ENCODE data around the gene AOAH. TPM values are rescaled to one million over a fixed set of nuclear protein-coding genes. Genes with fewer than 3 reads are reported as not detected.
A peak's percentile ranks its signal among the peaks of the same experiment; 100 is the strongest.
"Not testable (repeated sequence)": the region's sequence is repeated elsewhere in the genome, so short reads cannot be mapped to it uniquely, and the experiment has no call there.

Gene AOAH
- total RNA-seq, 2 experiments from 2014 or later = 17.7 to 18.0 TPM

DNA sequence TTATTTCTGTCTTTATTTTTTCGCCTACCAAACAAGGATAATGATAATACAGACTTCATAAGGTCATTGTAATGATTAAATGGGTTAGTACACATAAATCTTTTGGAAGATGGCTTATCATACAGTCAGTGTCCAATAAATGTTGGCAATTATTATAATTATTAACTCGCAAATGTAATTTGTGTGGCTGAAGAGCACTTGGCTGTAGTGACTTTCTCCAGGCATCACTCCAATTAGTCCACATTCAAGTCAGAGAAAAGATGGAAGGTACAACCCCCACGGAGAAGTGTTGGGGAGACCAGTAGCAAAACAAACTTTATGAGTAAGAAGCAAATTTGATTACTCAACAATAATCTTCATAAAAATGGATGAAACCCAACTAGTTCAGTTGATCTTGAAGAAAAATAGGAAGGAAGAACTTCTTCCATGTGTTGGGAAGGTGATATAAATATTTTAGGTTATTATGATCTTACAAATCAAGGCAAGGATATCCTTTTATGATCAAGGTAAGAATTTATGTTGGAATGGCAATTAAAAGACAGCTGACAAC lies 5.1 kb downstream of the AOAH start:
- ATAC-seq = no peak
- Mint-ChIP-seq H3K4me3 (no peak overlapping the region), H3K4me1 (ENCODE audit: low read depth) (peaks cover 56% of the 10 kb centered on the region), H3K9me3 (ENCODE audit: insufficient read depth) (peaks cover 8% of the 10 kb centered on the region), H3K36me3 (ENCODE audit: low read depth) (peaks cover 43% of the 10 kb centered on the region), H3K27me3 (ENCODE audit: low read depth) (no peaks in the 10 kb centered on the region), H3K27ac (peak overlapping the region; percentile 14)
- no peak for DNase-seq
- ChIA-PET POLR2A (no interaction called here), CTCF (interaction anchor here (0.9 kb wide), 1 partner anchor 10 kb away, joined by 4 read pairs; no protein-coding TSS in a partner anchor)

DNA sequence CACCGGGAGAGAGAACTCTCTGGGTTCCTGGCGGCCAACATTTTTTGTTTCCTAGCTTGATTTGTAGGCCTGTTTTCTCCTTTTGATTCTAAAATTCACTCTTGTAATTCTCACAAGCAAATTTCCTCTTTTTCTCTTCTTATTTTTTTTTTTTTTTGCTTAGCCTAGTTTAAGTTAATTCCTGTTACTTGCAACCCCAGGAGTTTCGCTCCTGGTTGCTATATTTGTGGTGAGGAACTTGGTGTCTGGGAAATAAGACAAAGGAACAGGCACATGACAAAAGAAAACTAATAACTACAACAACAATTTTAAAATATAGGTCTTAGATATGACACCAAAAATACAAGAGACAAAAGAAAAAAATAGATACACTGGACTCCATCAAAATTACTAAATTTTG lies 6.7 kb downstream of the AOAH start:
- Mint-ChIP-seq H3K9me3 (ENCODE audit: insufficient read depth) (peaks cover 16% of the 10 kb centered on the region), H3K27ac (no peak overlapping the region), H3K4me1 (ENCODE audit: low read depth) (peaks cover 47% of the 10 kb centered on the region), H3K27me3 (ENCODE audit: low read depth) (no peaks in the 10 kb centered on the region), H3K4me3 (no peak overlapping the region), H3K36me3 (ENCODE audit: low read depth) (peaks cover 46% of the 10 kb centered on the region)
- ChIA-PET POLR2A (no interaction called here), CTCF (interaction anchor here (1.0 to 1.4 kb wide), 2 partner anchors 9 to 464 kb away, joined by 3 read pairs; no protein-coding TSS in a partner anchor)
- no peak for ATAC-seq
- no peak for DNase-seq

DNA sequence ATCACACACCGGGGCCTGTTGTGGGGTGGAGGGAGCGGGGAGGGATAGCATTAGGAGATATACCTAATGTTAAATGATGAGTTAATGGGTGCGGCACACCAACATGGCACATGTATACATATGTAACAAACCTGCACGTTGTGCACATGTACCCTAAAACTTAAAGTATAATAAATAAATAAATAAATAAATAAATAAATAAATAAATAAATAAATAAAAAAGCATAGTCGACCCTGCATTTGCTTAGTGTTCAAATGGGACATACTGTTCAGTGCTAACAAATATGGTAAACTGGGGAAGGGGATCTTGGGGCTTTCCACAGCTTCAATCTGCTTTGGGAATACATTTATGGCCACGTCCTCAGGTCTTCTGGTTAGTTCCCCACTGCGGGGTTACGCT lies 7.5 kb downstream of the AOAH start:
- H3K4me3 Mint-ChIP-seq; ATAC-seq; H3K27ac Mint-ChIP-seq; POLR2A ChIA-PET; H3K27me3 Mint-ChIP-seq (ENCODE audit: low read depth); DNase-seq: not testable (repeated sequence)
- peaks cover 19% of the 10 kb centered on the region for H3K9me3 Mint-ChIP-seq (ENCODE audit: insufficient read depth)
- H3K36me3 Mint-ChIP-seq (ENCODE audit: low read depth) = peaks cover 45% of the 10 kb centered on the region
- H3K4me1 Mint-ChIP-seq (ENCODE audit: low read depth) = peaks cover 46% of the 10 kb centered on the region
- CTCF ChIA-PET = interaction anchor here (1.4 kb wide), 1 partner anchor 8 kb away, joined by 3 read pairs; no protein-coding TSS in a partner anchor

DNA sequence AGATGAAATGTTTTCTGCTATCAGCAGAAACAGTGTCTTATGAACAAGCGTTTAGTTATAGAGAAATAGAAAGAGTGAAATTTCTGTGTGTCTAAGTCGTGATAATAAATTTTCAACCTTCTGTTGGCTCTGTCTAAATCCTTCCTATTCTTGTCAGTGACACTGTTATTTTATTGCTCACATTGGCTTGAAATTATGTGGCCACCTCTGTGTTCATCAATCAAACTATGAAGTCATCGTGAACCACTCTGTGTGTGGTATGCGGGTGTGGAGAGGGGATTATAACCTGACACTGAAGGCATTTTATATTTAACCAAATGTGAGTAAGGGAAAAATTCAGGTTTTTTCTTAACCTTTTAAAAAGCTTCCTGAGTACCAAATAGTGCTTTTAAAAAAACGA lies 12.3 kb downstream of the AOAH start:
- no peak for DNase-seq
- CTCF ChIA-PET = interaction anchor here (1.0 kb wide), 1 partner anchor 27 kb away, joined by 3 read pairs; no protein-coding TSS in a partner anchor
- peaks cover 14% of the 10 kb centered on the region for H3K9me3 Mint-ChIP-seq (ENCODE audit: insufficient read depth)
- H3K27ac Mint-ChIP-seq = no peak overlapping the region
- no peak overlapping the region for H3K4me3 Mint-ChIP-seq
- peaks cover 44% of the 10 kb centered on the region for H3K4me1 Mint-ChIP-seq (ENCODE audit: low read depth)
- H3K27me3 Mint-ChIP-seq (ENCODE audit: low read depth) = no peaks in the 10 kb centered on the region
- H3K36me3 Mint-ChIP-seq (ENCODE audit: low read depth) = peaks cover 56% of the 10 kb centered on the region
- ATAC-seq = no peak
- POLR2A ChIA-PET = no interaction called here

DNA sequence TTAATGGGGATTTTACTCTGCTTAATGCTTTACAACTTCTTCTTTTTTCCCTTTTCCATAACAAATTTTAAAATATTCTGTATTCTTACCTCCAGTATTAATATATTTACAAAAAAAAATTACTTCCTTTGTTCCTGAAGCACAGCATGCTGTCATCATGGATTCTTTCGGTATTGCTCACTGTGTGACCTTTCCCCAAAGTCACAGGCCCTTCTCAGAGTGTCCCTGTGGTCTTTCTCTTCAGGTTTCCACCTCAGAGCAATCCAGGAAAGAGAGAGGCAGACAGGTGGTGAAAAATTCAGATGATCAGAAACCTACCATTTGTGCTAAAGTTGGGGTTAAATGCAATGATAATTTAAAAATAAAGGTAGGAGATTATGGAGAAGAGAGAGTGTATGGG lies 13.0 kb downstream of the AOAH start:
- H3K27ac Mint-ChIP-seq = no peak overlapping the region
- H3K9me3 Mint-ChIP-seq (ENCODE audit: insufficient read depth) = peaks cover 19% of the 10 kb centered on the region
- no peak overlapping the region for H3K4me3 Mint-ChIP-seq
- ChIA-PET POLR2A (no interaction called here), CTCF (interaction anchor here (1.0 kb wide), 1 partner anchor 26 kb away, joined by 3 read pairs; no protein-coding TSS in a partner anchor)
- peaks cover 59% of the 10 kb centered on the region for H3K36me3 Mint-ChIP-seq (ENCODE audit: low read depth)
- DNase-seq (no peak), ATAC-seq (no peak)
- H3K27me3 Mint-ChIP-seq (ENCODE audit: low read depth) = no peaks in the 10 kb centered on the region
- H3K4me1 Mint-ChIP-seq (ENCODE audit: low read depth) = peaks cover 46% of the 10 kb centered on the region

DNA sequence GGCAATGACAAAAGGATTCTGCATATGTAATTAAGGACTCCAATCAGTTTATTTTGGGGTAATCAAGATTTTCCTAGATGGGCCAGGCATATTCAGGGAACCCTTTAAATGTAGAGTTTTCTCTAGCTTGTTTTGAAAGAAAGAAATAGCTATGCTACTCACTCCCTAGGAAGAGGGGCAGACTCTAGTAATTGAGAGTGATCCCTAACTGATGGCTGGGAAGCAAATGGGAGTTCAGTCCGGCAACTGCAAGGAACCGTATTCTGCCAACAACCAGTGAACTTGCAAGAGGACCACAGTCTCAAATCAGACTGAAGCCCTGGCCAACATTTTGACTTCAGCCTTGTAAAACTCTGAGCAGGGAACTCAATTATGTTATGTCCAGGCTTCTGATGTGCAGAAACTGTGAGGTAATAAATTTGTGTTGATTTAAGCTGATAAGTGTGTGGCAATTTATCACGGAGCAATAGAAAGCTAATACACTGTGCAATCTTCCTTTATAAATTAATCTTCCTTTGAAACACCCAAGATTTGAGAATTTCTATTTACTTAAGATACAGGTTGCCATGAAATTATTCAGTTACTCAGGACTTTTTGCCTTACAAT lies 14.0 kb downstream of the AOAH start:
- Mint-ChIP-seq H3K36me3 (ENCODE audit: low read depth) (peaks cover 63% of the 10 kb centered on the region), H3K27me3 (ENCODE audit: low read depth) (no peaks in the 10 kb centered on the region), H3K27ac (no peak overlapping the region), H3K4me1 (ENCODE audit: low read depth) (peaks cover 46% of the 10 kb centered on the region), H3K9me3 (ENCODE audit: insufficient read depth) (peaks cover 24% of the 10 kb centered on the region), H3K4me3 (no peak overlapping the region)
- no peak for DNase-seq
- ChIA-PET POLR2A (no interaction called here), CTCF (interaction anchor here (0.5 kb wide), 1 partner anchor 219 kb away, joined by 3 read pairs; no protein-coding TSS in a partner anchor)
- ATAC-seq = no peak

DNA sequence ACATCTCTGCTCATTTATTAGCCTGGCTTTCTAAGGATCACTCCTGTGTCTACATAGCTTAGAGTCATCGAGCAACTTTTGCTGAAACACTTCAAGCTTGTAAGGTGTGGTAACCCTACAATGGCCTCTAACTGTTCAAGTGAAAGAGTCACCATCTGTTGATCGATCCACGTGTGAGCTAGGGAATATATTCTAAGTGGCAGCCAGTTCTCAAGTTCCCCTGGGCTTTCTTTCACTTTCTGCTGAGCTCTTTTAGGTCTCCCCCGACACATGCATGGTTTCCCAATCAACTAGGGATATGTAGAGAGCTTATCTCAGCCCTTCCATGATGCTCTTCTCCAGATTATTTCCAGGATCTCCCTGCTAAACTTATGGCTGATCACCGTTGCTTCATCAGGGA lies 15.5 kb downstream of the AOAH start:
- H3K36me3 Mint-ChIP-seq (ENCODE audit: low read depth) = peaks cover 75% of the 10 kb centered on the region
- H3K27me3 Mint-ChIP-seq (ENCODE audit: low read depth) = no peaks in the 10 kb centered on the region
- H3K4me1 Mint-ChIP-seq (ENCODE audit: low read depth) = peaks cover 51% of the 10 kb centered on the region
- DNase-seq = no peak
- ChIA-PET CTCF (interaction anchor here (1.1 to 1.5 kb wide), 4 partner anchors 9 to 221 kb away, joined by 3 to 5 read pairs (median 4); no protein-coding TSS in a partner anchor), POLR2A (no interaction called here)
- peak overlapping the region; percentile 3 for H3K27ac Mint-ChIP-seq
- no peak for ATAC-seq
- H3K4me3 Mint-ChIP-seq = no peak overlapping the region
- peaks cover 32% of the 10 kb centered on the region for H3K9me3 Mint-ChIP-seq (ENCODE audit: insufficient read depth)

DNA sequence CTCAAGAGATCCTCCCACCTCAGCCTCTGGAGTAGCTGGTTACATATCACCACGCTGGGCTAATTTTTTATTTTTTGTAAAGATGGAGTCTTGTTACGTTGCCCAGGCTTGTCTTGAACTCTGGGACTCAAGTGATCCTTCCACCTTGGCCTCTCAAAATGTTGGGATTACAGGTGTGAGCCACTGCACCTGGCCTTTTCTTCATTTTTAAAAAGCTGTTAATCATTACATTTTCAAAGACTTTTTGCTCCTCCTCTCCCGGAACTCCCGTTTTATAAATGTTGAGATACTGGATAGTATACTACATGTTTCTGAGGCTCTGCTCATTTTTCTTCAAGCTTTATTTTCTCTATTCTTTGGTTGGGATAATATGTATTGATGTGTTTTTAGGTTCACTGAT lies 16.4 kb downstream of the AOAH start:
- Mint-ChIP-seq H3K9me3 (ENCODE audit: insufficient read depth) (peaks cover 28% of the 10 kb centered on the region), H3K36me3 (ENCODE audit: low read depth) (peaks cover 76% of the 10 kb centered on the region), H3K4me1 (ENCODE audit: low read depth) (peaks cover 48% of the 10 kb centered on the region), H3K27me3 (ENCODE audit: low read depth) (no peaks in the 10 kb centered on the region), H3K4me3 (no peak overlapping the region), H3K27ac (peak overlapping the region; percentile 10)
- no peak for DNase-seq
- CTCF ChIA-PET = interaction anchor here (0.7 to 1.6 kb wide), 3 partner anchors 15 to 29 kb away, joined by 3 to 4 read pairs (median 4); no protein-coding TSS in a partner anchor
- no peak for ATAC-seq
- POLR2A ChIA-PET = no interaction called here

DNA sequence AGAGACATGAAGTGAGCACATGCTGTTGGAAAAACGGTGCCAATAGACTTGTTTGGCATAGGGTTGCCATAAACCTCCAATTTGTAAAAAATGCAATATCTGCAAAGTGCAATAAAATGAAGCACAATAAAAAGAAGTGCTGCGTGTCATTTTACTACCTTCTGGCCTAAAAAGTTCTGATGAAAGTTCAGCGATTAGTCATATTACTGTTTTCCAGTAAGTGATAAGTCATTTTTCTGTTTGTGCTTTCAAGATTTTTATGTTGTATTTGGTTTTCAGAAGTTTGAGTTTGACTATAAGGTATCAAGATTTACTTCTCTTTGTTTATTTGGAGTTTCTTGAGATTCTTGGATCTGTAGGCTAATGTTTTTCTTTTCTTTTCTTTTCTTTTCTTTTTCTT lies 16.8 kb downstream of the AOAH start:
- no peak overlapping the region for H3K4me3 Mint-ChIP-seq
- POLR2A ChIA-PET = no interaction called here
- peaks cover 47% of the 10 kb centered on the region for H3K4me1 Mint-ChIP-seq (ENCODE audit: low read depth)
- peaks cover 77% of the 10 kb centered on the region for H3K36me3 Mint-ChIP-seq (ENCODE audit: low read depth)
- no peaks in the 10 kb centered on the region for H3K27me3 Mint-ChIP-seq (ENCODE audit: low read depth)
- H3K9me3 Mint-ChIP-seq (ENCODE audit: insufficient read depth) = peaks cover 29% of the 10 kb centered on the region
- H3K27ac Mint-ChIP-seq = peak overlapping the region; percentile 10
- DNase-seq (no peak), ATAC-seq (no peak)
- CTCF ChIA-PET = interaction anchor here (0.7 to 1.6 kb wide), 3 partner anchors 15 to 29 kb away, joined by 3 to 4 read pairs (median 4); no protein-coding TSS in a partner anchor

DNA sequence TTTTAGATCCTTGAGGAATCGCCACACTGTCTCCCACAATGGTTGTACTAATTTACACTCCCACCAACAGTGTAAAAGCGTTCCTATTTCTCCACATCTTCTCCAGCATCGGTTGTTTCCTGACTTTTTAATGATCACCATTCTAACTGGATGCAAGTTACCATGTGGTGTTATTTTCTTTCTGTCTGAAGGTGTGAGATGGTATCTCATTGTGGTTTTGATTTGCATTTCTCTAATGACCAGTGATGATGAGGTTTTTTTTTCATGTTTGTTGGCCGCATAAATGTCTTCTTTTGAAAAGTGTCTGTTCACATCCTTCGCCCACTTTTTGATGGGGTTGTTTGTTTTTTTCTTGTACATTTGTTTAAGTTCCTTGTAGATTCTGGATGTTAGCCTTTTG lies 20.4 kb downstream of the AOAH start:
- POLR2A ChIA-PET; DNase-seq; ATAC-seq; H3K27ac Mint-ChIP-seq; H3K4me3 Mint-ChIP-seq; CTCF ChIA-PET; H3K27me3 Mint-ChIP-seq (ENCODE audit: low read depth): not testable (repeated sequence)
- Mint-ChIP-seq H3K4me1 (ENCODE audit: low read depth) (peaks cover 24% of the 10 kb centered on the region), H3K36me3 (ENCODE audit: low read depth) (peaks cover 56% of the 10 kb centered on the region), H3K9me3 (ENCODE audit: insufficient read depth) (peaks cover 29% of the 10 kb centered on the region)

DNA sequence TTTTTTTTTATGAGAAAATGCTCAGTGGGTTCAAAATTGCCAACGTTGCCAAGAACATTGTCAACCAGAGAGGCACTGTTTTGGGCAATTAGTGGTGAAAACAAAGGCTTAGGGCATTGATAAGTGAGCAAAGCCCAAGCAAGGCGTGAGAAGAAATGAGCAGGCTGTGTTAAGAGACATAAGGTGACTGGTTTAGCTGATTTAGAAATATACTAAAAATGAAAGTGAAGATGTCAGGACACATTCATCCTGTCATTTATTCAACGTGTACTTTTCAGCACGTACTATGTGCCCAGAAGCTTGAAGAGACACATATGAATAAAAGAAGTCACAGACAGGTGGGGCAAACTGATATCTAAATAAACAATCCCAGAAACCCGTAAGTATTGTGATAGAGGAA lies 31.8 kb downstream of the AOAH start:
- no peak for DNase-seq
- Mint-ChIP-seq H3K4me1 (ENCODE audit: low read depth) (peaks cover 15% of the 10 kb centered on the region), H3K9me3 (ENCODE audit: insufficient read depth) (no peaks in the 10 kb centered on the region), H3K4me3 (no peak overlapping the region), H3K27ac (no peak overlapping the region), H3K27me3 (ENCODE audit: low read depth) (no peaks in the 10 kb centered on the region), H3K36me3 (ENCODE audit: low read depth) (peaks cover 14% of the 10 kb centered on the region)
- ChIA-PET CTCF (interaction anchor here (0.6 kb wide), 1 partner anchor 288 kb away, joined by 3 read pairs; no protein-coding TSS in a partner anchor), POLR2A (interaction anchor here (0.7 kb wide), 1 partner anchor 56 kb away, joined by 3 read pairs; no protein-coding TSS in a partner anchor)
- no peak for ATAC-seq

DNA sequence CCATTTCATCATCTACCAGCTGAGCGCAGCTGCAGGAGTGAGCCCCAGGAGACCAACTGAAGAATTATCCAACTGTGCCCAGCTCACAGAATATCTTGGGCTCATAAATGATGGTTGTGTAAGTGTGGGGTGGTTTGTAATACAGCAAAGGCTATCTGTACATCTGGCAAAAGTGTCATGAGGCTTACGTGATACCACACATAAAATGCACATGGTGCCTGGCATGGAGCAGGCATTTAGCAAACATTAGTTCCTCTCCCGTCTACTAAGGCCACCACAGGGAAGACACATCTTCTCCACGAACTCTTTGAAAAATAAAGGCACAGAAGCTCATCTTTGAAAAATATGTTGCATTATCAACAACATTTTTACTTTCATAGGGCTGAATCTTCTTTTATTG lies 32.3 kb downstream of the AOAH start:
- Mint-ChIP-seq H3K4me3 (no peak overlapping the region), H3K9me3 (ENCODE audit: insufficient read depth) (no peaks in the 10 kb centered on the region), H3K27ac (no peak overlapping the region), H3K36me3 (ENCODE audit: low read depth) (peaks cover 14% of the 10 kb centered on the region), H3K27me3 (ENCODE audit: low read depth) (no peaks in the 10 kb centered on the region), H3K4me1 (ENCODE audit: low read depth) (peaks cover 20% of the 10 kb centered on the region)
- POLR2A ChIA-PET = no interaction called here
- CTCF ChIA-PET = interaction anchor here (2.0 kb wide), 1 partner anchor 14 kb away, joined by 8 read pairs; no protein-coding TSS in a partner anchor
- DNase-seq = no peak
- no peak for ATAC-seq

Measured in activated CD8-positive, alpha-beta T cell treated with anti-CD3 and anti-CD28 coated beads, Interleukin-2, amount 10 ng/mL, durations not matched to agents 7 days and 5 days (primary cell).